Measurements from ENCODE around the gene PHF3. TPM values are rescaled to one million over a fixed set of nuclear protein-coding genes. Genes with fewer than 3 reads are reported as not detected.
A peak's percentile ranks its signal among the peaks of the same experiment; 100 is the strongest.

The PHF3 gene
- total RNA-seq, 1 experiment from 2014 or later = 66.6 TPM

DNA sequence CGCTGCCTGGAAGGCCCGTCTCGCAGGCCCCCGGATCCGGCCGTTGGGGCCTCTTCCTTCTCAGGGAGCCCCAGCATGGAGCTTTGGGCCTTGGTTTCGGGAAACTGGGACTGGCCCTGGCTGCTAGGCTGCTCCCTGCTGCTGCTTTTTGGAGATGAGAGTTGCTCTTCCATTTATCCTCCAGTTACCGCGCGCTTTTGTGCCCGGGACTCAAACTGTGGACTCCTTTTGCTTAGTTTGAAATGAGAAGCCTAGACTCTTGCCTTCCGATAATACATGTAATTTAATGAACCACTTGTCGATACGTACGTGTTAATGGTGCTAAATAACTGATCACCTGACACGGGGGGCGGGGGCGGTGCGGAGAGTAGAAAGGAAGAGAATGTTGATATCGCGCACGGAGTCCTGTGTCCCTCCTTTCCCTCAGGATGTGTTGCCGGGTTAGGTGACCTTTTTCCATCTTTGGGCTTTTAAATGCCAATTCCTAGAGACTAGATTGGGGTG, 968 bp downstream of the PHF3 start:
- no peak overlapping the region for H4K91ac ChIP-seq (ENCODE audit: insufficient read length, low read depth, low read length)
- H3K14ac ChIP-seq (ENCODE audit: insufficient read depth, low read length) = peak overlapping the region; percentile 99; the same call in 1 of the 2 replicates
- no peak overlapping the region for H3K56ac ChIP-seq (ENCODE audit: insufficient read length, low read depth, low read length)
- H3K18ac ChIP-seq (ENCODE audit: insufficient read length, low read depth, low read length) = no peak overlapping the region
- peak overlapping the region; percentile 98 to 99 (median 99) for H3K27ac Mint-ChIP-seq
- H2BK15ac ChIP-seq (ENCODE audit: low read depth, low read length) = no peak overlapping the region
- peaks cover 35% of the 10 kb centered on the region; the same call in 1 of the 2 replicates for H3K79me2 ChIP-seq (ENCODE audit: insufficient read depth, low read length)
- H4K8ac ChIP-seq (replicated peaks; ENCODE audit: insufficient read length, low read depth, low read length) = no peak overlapping the region
- H3K4ac ChIP-seq (ENCODE audit: low read depth, low read length) = no peak overlapping the region
- H2AK5ac ChIP-seq (ENCODE audit: insufficient read length, low read length) = no peak overlapping the region
- H2BK20ac ChIP-seq (ENCODE audit: low read depth, low read length, poor library complexity, severe bottlenecking) = no peak overlapping the region
- H2BK5ac ChIP-seq (ENCODE audit: insufficient read length, low read length) = no peak overlapping the region
- H3K4me2 ChIP-seq (ENCODE audit: insufficient read depth, insufficient read length, low read length) = peak overlapping the region; percentile 83
- H2BK12ac ChIP-seq (ENCODE audit: insufficient read length, low read depth, low read length) = no peak overlapping the region
- no peaks in the 10 kb centered on the region for H4K20me1 ChIP-seq (ENCODE audit: control insufficient read depth, insufficient read depth, insufficient read length)
- TF ChIP-seq, protein P1, sequence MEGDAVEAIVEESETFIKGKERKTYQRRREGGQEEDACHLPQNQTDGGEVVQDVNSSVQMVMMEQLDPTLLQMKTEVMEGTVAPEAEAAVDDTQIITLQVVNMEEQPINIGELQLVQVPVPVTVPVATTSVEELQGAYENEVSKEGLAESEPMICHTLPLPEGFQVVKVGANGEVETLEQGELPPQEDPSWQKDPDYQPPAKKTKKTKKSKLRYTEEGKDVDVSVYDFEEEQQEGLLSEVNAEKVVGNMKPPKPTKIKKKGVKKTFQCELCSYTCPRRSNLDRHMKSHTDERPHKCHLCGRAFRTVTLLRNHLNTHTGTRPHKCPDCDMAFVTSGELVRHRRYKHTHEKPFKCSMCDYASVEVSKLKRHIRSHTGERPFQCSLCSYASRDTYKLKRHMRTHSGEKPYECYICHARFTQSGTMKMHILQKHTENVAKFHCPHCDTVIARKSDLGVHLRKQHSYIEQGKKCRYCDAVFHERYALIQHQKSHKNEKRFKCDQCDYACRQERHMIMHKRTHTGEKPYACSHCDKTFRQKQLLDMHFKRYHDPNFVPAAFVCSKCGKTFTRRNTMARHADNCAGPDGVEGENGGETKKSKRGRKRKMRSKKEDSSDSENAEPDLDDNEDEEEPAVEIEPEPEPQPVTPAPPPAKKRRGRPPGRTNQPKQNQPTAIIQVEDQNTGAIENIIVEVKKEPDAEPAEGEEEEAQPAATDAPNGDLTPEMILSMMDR (conservative IDR thresholded peaks at IDR 0.05) = no peak
- no peaks in the 10 kb centered on the region for H3K9me3 ChIP-seq (ENCODE audit: control insufficient read depth, low read depth, low read length)
- no peaks in the 10 kb centered on the region for H3K9me3 Mint-ChIP-seq
- peak overlapping the region; percentile 85 for H3K9ac ChIP-seq (ENCODE audit: extremely low read depth, insufficient read length, low read length)
- H2BK120ac ChIP-seq (ENCODE audit: low read depth, low read length, poor library complexity, severe bottlenecking) = no peak overlapping the region
- H3K27ac ChIP-seq (ENCODE audit: insufficient read length, low read depth, low read length) = peak overlapping the region; percentile 83
- no peak overlapping the region for H3K23ac ChIP-seq (ENCODE audit: insufficient read length, low read depth, low read length)
- peak; percentile 45 for DNase-seq
- no peaks in the 10 kb centered on the region for H3K23me2 ChIP-seq (ENCODE audit: insufficient read length, low read depth, low read length, poor library complexity, severe bottlenecking)
- H3K36me3 Mint-ChIP-seq (ENCODE audit: insufficient read depth in 1 of 3, low read depth in 3 of 3) = peaks cover 2 to 6% (median 6%) of the 10 kb centered on the region in 3 experiments; a peak in 4 of 7 replicates
- no peaks in the 10 kb centered on the region for H3K27me3 ChIP-seq (ENCODE audit: insufficient read depth, low read length)
- H3K4me1 ChIP-seq (ENCODE audit: insufficient read depth, low read length) = peaks cover 4% of the 10 kb centered on the region; the same call in 1 of the 2 replicates
- no peak overlapping the region for H2AFZ ChIP-seq (ENCODE audit: low read length)
- H4K5ac ChIP-seq (ENCODE audit: insufficient read length, low read depth, low read length) = no peak overlapping the region
- H3K79me1 ChIP-seq (ENCODE audit: insufficient read depth, low read depth, low read length, poor library complexity, severe bottlenecking) = no peaks in the 10 kb centered on the region
- no peak overlapping the region for H3T11ph ChIP-seq (ENCODE audit: low read length)
- H3K27me3 Mint-ChIP-seq (ENCODE audit: low read depth) = peaks cover 29% of the 10 kb centered on the region
- WGBS (ENCODE audit: extremely low coverage, insufficient read length, low lambda C conversion rate) = no CpG with 5 or more reads among the region's 23 CpGs
- H3K4me1 Mint-ChIP-seq = peaks cover 54 to 55% of the 10 kb centered on the region in 2 experiments
- peak overlapping the region; percentile 98 to 100 for H3K4me3 Mint-ChIP-seq

Data from H9 (cell line).